Sigmoid colon (tissue), 4 donors: ENCODE results near the gene ODF2.

Source experiments
- CTCF ChIP-seq, 4 experiments: fragments of 450-650 bp in 3 of 4; fragments of 200-600 bp in 1 of 4; IDR thresholded peaks; one replicate each; pipeline ENCODE4 v1.5.1; 2016 to 2019; ENCODE audit warnings: antibody characterized with exemption in 4 of 4, mild to moderate bottlenecking in 3 of 4, moderate library complexity in 2 of 4
- POLR2A ChIP-seq, 2 donors: fragments of 450-650 bp; IDR thresholded peaks; one replicate each; pipeline ENCODE4 v1.6.1; 2016; ENCODE audit warnings: antibody characterized with exemption in 2 of 2, mild to moderate bottlenecking in 2 of 2, moderate library complexity in 2 of 2
- POLR2AphosphoS5 ChIP-seq, 4 donors: sonication (generic); formaldehyde crosslinking; IDR thresholded peaks; one replicate each; pipeline ENCODE4 v1.6.1; 2017; ENCODE audit warnings: antibody characterized with exemption in 4 of 4

GRCh38 chr9:128546504-128546903 lies 90.7 kb downstream of the ODF2 start:
- TF ChIP-seq CTCF (IDR thresholded peaks at IDR 0.05) (no peak), POLR2A (IDR thresholded peaks at IDR 0.05) (no peak), POLR2AphosphoS5 (IDR thresholded peaks at IDR 0.05) (no peak)
